K562 (cell line): Measurements from ENCODE around the gene BMP3.

ENCODE experiments used
- FOXP1 ChIP-seq: sonication (generic); formaldehyde crosslinking; IDR thresholded peaks from 2 replicates; pipeline ENCODE4 v1.8.0; 2022; ENCODE audit warnings: mild to moderate bottlenecking, missing genetic modification reagents
- SP1 ChIP-seq: sonication (generic); formaldehyde crosslinking; IDR thresholded peaks from 2 replicates; pipeline ENCODE4 v1.8.1; 2022; ENCODE audit warnings: mild to moderate bottlenecking, missing genetic modification reagents
- TF ChIP-seq, protein P1 (sequence below): fragments of 450-650 bp; conservative IDR thresholded peaks from 2 replicates; pipeline ENCODE4 v1.6.1; 2016; ENCODE audit warnings: missing genetic modification characterization, low read depth, mild to moderate bottlenecking, missing compliant biosample characterization, moderate library complexity

DNA sequence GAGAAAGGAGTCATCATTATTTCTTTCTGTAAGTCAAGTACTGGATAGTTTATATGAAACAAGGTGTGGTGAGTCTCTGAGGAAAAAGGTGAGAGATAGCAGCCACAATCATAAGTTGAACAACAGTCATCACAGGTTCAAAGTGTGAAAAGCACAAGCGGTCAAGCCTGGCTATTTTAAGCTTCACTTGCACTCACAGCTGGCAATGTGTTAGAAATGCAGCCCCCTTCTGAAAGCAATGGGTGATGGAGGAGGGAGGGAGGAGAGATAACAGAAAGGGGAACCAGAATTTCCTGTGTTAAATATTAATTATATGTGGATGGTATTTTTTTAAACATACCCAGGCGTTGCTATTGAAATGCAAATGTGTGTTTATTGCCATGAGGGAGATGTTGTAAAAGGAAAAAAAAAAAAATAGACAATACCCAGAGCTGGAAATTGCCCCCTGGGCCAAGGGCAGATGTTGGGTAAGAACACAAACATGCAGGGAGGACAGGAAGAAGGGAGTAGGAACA is 26.9 kb upstream of the BMP3 start:
- TF ChIP-seq, protein P1, sequence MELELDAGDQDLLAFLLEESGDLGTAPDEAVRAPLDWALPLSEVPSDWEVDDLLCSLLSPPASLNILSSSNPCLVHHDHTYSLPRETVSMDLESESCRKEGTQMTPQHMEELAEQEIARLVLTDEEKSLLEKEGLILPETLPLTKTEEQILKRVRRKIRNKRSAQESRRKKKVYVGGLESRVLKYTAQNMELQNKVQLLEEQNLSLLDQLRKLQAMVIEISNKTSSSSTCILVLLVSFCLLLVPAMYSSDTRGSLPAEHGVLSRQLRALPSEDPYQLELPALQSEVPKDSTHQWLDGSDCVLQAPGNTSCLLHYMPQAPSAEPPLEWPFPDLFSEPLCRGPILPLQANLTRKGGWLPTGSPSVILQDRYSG (tag), result no peak
- no peak for TF ChIP-seq FOXP1 (CRISPR knock-in tag)
- no peak for TF ChIP-seq SP1 (CRISPR knock-in tag)
